ENCODE results near the gene SH3BP4.

Gene SH3BP4

GRCh38 chr2:235049719-235050118, 97.9 kb downstream of the SH3BP4 start:
- no peak for DNase-seq (ENCODE audit: low read depth)
- H3K4me3 ChIP-seq (ENCODE audit: low read depth, low read length) = no peak overlapping the region
- no peak for TF ChIP-seq CTCF (IDR thresholded peaks at IDR 0.05; ENCODE audit: control insufficient read depth, extremely low read depth, insufficient read depth)

- peak; percentile 92 for DNase-seq (ENCODE audit: low read depth)
- TF ChIP-seq CTCF (IDR thresholded peaks at IDR 0.05; ENCODE audit: control insufficient read depth, extremely low read depth, insufficient read depth) = peak; percentile 34; the same call in 1 of the 2 replicates
- H3K4me3 ChIP-seq (ENCODE audit: low read depth, low read length) = no peak overlapping the region
These were observed 99.1 kb downstream of the SH3BP4 start for GRCh38 chr2:235050980-235051351.

- no peak overlapping the region for H3K4me3 ChIP-seq (ENCODE audit: low read depth, low read length)
- DNase-seq (ENCODE audit: low read depth) = no peak
- TF ChIP-seq CTCF (IDR thresholded peaks at IDR 0.05; ENCODE audit: control insufficient read depth, extremely low read depth, insufficient read depth) = no peak
These were observed 99.8 kb downstream of the SH3BP4 start for GRCh38 chr2:235051436-235052260.

- no peak for TF ChIP-seq CTCF (IDR thresholded peaks at IDR 0.05; ENCODE audit: control insufficient read depth, extremely low read depth, insufficient read depth)
- peak; percentile 89 for DNase-seq (ENCODE audit: low read depth)
- H3K4me3 ChIP-seq (ENCODE audit: low read depth, low read length) = no peak overlapping the region
These were observed 100.9 kb downstream of the SH3BP4 start for GRCh38 chr2:235052514-235053354.

GRCh38 chr2:235053651-235054050, 101.8 kb downstream of the SH3BP4 start:
- no peak for DNase-seq (ENCODE audit: low read depth)
- TF ChIP-seq CTCF (IDR thresholded peaks at IDR 0.05; ENCODE audit: control insufficient read depth, extremely low read depth, insufficient read depth) = no peak
- no peak overlapping the region for H3K4me3 ChIP-seq (ENCODE audit: low read depth, low read length)

- no peak for DNase-seq (ENCODE audit: low read depth)
- H3K4me3 ChIP-seq (ENCODE audit: low read depth, low read length) = no peak overlapping the region
- no peak for TF ChIP-seq CTCF (IDR thresholded peaks at IDR 0.05; ENCODE audit: control insufficient read depth, extremely low read depth, insufficient read depth)
These were observed 102.7 kb downstream of the SH3BP4 start for GRCh38 chr2:235054475-235054874.

All from LNCaP clone FGC (cell line).